ENCODE measurements around the gene GNPTAB.

GNPTAB gene

DNA sequence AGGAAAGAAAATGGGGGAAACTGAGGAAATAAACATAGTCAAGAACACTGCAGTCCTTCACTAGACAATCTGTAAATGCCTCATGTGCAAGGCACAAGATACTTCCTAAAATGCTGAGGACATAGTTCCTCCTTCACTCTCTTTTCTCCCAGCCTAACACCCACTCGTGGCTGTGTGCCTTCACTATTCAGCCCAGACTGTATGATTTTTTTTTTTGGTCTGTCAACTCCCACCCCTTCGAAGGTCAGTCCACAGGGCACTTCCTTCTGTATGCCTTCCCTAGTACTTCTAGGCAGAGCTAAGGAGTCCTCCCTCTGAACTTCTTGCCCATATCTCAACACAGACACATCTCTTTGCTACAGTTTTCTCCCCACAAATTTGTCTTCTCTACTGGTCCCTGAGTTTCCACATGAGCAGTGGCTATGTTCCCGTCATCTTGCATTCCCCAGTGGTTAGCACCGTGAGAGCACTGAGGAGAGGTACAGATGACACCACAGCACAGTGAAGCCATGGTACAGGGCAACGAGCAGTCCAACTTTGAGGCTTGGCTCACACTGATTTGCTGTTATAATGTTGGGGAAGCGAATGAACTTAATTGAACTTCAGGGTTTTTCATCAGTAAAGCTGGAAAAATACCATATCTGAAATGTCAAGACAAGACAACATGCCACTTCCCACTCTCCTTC is 67.4 kb downstream of the GNPTAB start:
- TF ChIP-seq POLR2A (IDR thresholded peaks at IDR 0.05; ENCODE audit: low read length) (no peak), GATA1 (IDR thresholded peaks at IDR 0.05; ENCODE audit: low read depth, low read length) (no peak)
- DNase-seq, result no peak

DNA sequence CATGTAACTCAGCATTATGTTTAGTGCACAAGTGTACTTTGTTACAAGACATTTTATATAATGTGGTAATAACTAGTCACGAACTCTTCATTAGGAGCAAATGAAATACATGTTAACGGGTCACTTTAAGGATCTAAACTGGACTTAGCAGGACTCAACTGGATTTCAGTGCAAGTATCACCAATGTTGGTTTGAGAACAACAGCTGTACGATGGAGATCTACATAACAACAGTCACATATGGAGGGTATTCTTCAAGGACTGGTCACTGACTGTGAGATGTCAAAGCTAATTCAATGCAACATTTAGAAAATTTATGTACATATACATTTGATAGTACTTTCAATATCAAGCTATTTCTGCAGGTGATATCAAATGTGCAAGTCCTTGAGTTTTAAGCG is 69.0 kb downstream of the GNPTAB start:
- TF ChIP-seq GATA1 (IDR thresholded peaks at IDR 0.05; ENCODE audit: low read depth, low read length) (no peak), POLR2A (IDR thresholded peaks at IDR 0.05; ENCODE audit: low read length) (no peak)
- no peak for DNase-seq

DNA sequence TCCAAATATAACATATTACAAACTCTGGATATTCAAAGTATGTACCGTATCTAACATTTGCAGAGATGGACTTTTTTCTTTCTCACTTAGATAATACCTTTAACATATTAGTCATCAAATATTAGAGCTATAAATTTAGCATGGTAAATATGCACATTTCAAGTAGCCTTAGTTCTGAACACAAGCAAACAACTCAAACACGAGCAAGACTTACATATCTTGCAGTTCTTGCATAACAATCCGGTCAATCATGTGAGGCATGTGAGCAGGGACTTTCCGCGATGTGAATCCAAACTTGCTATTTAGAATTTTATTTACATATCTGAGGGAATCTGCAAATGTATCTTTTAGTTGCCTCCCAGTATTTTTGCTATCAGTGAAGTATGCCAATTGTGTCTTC is 69.4 kb downstream of the GNPTAB start:
- TF ChIP-seq POLR2A (IDR thresholded peaks at IDR 0.05; ENCODE audit: low read length), result no peak
- no peak for TF ChIP-seq GATA1 (IDR thresholded peaks at IDR 0.05; ENCODE audit: low read depth, low read length)
- DNase-seq, result no peak

DNA sequence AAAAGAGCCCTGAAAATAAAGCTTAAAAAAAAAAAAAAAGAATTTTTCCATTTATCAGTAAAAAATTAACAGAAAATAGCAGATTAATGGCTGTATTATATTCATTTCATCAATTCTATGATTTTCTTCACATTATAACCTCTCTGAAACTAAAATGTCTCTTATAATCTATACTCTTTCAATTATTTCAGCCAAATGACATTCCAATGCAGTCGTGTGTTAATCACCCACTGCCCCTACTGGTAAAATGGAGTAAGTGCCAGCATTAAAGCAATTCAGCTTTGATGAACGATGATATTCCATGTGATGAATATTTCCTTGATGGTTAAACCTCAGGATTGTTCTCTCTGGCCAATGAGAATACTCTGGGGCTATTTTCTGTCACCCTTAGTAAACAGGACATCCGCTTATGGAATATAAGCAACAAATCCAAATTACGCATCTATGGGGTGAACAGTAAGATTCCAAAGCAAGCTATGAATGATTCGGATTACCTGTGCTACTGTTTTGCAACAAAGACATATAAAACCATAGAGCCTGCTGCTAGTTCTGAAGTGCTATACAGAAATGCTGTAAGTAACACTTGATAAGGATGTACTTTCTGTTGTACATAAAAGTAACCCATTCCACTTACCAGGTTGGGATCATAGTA is 71.2 kb downstream of the GNPTAB start:
- DNase-seq, result peak; percentile 40 to 57
- TF ChIP-seq POLR2A (IDR thresholded peaks at IDR 0.05; ENCODE audit: low read length), result no peak
- TF ChIP-seq GATA1 (IDR thresholded peaks at IDR 0.05; ENCODE audit: low read depth, low read length), result no peak

DNA sequence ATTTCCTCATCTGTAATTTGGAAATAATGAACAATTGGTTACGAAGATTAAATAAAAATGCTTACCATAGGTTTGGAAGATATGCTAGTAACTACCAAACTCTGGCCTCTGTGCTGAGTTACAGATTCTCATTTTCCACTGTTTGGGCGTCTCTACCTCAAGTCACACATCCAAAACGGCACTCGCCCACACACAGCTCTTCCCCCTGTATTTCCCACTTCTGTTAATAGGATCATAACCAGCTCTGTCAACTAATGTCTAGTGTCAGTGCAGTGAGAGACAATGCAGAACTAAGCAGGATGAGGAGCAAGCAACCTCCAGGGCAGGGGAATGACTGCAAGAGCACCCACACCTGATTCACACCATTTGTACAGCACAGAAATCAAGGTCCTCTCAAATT is 80.6 kb downstream of the GNPTAB start:
- TF ChIP-seq GATA1 (IDR thresholded peaks at IDR 0.05; ENCODE audit: low read depth, low read length) (no peak), POLR2A (IDR thresholded peaks at IDR 0.05; ENCODE audit: low read length) (no peak)
- DNase-seq, result no peak

DNA sequence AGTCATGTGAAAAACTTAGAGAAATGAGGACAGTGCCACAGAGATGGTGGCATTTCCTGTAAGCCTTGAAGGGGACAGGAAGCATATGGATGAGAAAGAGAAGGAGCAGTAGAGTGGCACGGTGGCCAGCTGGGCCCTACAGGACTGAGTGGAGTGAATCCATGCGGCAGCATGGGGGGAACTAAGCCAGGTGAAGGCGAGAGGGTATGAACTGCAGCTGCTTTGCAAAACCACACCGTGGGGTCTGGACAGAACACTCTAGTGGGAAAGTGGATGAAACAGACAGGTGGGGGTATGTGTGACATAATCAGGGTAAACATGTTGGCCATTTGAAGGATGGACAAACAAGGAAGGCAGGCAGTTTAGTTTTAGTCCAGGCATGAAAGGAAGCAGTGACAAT is 81.1 kb downstream of the GNPTAB start:
- DNase-seq, result no peak
- no peak for TF ChIP-seq POLR2A (IDR thresholded peaks at IDR 0.05; ENCODE audit: low read length)
- TF ChIP-seq GATA1 (IDR thresholded peaks at IDR 0.05; ENCODE audit: low read depth, low read length), result no peak

DNA sequence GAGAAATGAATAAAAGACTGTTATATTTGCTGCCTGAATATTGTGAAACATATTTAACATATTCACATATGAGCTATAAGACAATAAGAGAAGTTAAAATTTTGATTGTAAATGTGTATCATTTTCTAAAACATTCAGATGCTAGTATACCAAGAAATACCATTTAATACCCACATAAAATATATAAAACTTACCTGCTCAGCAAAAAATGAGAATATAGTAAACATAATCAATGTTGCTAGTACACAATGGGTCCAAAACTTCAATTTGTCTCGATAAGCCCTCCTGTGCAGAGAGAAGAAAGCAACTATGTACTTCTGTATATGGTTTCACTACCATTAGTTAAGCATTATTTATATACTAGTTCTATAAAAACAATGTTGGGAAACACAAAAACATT is 81.9 kb downstream of the GNPTAB start:
- TF ChIP-seq POLR2A (IDR thresholded peaks at IDR 0.05; ENCODE audit: low read length) (no peak), GATA1 (IDR thresholded peaks at IDR 0.05; ENCODE audit: low read depth, low read length) (no peak)
- DNase-seq, result no peak

DNA sequence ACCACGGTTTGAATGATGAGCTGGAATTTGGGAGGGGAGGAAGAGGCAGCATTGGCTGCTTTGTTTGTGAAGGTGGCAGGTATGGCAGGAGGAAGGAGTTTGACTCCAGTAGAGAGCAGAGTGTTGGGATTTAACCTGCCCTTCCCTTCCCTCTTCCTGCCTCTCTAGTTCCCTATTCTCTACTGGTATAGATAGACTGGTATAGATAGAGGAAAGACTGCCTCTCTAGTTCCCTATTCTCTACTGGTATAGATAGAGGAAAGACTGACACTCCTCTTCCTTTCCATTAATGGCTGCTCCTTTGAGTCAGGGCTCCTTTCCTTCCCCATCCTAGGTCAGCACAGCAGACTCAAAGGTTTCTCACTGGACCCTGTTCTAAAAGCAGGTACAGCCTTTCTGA is 83.1 kb downstream of the GNPTAB start:
- no peak for TF ChIP-seq POLR2A (IDR thresholded peaks at IDR 0.05; ENCODE audit: low read length)
- TF ChIP-seq GATA1 (IDR thresholded peaks at IDR 0.05; ENCODE audit: low read depth, low read length), result no peak
- no peak for DNase-seq

DNA sequence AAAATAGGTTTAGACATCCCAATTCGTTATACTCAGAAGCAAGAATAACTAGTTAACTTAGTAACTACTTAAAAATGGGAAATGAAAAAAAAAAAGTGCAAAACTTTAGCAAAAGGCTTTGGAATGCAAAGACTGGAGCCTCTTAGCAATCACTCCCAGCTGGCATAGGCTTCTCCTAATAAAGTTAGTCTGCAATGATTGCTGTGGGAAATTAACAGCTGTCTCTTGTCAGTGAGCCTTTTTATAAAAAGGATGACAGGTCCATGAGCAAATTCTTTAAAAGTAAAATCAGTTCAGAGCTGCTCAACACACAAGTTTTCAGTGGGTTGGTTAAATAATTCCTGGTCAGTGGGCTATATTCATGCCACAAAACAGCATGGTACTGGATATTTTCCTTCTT is 84.1 kb downstream of the GNPTAB start:
- TF ChIP-seq POLR2A (IDR thresholded peaks at IDR 0.05; ENCODE audit: low read length), result no peak
- no peak for TF ChIP-seq GATA1 (IDR thresholded peaks at IDR 0.05; ENCODE audit: low read depth, low read length)
- no peak for DNase-seq

DNA sequence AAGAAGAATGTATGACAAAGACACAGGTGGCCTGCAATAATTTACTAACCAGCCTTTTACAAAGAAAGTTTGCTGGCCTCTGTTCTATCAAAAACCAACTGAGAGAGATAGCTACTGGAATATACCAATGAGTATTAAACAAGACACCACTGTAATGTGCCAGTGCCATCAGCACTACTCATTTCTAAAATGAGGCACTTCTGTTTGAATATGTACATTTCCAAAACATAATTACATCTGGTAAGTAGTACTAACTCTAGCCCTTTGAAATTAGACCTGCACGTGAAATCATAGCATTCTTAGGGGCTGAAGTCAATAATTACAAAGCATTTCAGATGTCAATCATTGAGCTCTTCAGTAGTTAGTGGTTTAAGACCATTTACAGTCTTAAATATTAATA is 84.6 kb downstream of the GNPTAB start:
- TF ChIP-seq POLR2A (IDR thresholded peaks at IDR 0.05; ENCODE audit: low read length), result no peak
- no peak for TF ChIP-seq GATA1 (IDR thresholded peaks at IDR 0.05; ENCODE audit: low read depth, low read length)
- no peak for DNase-seq

DNA sequence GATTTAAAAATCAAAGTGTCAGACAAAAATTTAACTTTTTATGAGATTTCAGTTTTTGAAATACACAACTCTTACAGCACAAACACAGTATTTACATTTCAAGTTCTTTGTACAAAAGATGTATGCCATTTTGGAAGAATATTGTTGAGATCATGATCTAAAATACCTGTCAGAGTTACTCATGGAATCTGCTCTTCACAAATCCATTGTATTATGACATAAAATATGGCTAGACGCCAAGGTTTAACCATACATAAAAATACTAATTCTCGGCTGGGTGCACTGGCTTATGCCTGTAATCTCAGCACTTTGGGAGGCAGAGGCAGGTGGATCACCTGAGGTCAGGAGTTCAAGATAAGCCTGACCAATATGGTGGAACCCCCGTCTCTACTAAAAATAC is 85.3 kb downstream of the GNPTAB start:
- TF ChIP-seq GATA1 (IDR thresholded peaks at IDR 0.05; ENCODE audit: low read depth, low read length) (no peak), POLR2A (IDR thresholded peaks at IDR 0.05; ENCODE audit: low read length) (no peak)
- no peak for DNase-seq

DNA sequence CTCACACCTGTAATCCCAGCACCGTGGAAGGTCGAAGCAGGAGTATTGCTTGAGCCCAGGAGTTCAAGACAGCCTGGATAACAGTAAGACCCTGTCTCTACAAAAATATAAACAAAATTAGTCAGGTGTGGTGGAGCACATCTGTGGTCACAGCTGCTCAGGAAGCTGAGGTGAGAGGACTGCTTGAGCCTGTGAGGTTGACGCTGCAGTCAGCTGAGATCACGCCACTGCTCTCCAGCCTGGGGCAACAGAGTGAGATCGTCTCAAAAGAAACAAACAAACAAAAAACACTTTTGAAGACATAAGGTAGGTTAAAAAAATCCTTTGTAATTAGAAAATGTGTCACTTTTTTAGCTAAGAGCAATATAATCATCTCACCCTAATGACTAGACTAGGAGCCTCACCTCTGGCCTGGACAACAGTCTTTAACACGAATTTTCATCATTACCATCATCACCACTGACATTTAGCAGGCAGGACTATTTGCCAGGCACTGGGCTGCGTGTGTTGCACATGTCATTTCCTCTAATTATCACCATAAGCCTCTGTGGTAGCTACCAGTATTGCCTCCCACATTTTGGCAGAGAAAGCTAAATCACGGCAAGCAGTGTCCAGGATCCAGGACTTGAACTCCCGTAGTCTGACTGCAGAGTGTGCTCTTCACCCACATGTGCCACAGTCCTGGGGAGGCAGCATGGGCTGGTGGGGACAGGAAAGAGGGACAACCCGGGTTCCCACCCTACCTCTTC is 86.9 kb downstream of the GNPTAB start:
- no peak for DNase-seq
- TF ChIP-seq GATA1 (IDR thresholded peaks at IDR 0.05; ENCODE audit: low read depth, low read length) (no peak), POLR2A (IDR thresholded peaks at IDR 0.05; ENCODE audit: low read length) (no peak)

DNA sequence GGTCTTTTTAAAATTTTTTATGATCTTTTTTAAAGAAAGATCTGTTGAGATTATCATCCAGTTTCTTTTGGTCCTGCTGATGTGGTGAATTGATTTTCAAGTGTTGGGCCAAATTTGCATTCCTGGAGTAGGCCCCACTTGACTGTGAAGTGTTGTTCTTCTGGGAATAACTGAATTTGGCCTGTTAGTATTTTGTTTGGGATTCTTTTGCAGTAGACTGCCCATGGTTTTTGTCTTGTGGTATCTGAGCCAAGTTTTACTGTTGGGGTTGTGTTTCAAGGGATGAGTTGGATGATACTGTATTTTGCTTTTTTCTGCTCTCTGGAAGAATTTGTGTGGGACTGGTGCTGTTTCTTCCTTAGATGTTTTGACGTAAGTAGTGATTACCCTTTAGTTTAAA is 87.5 kb downstream of the GNPTAB start:
- TF ChIP-seq POLR2A (IDR thresholded peaks at IDR 0.05; ENCODE audit: low read length) (no peak), GATA1 (IDR thresholded peaks at IDR 0.05; ENCODE audit: low read depth, low read length) (no peak)
- DNase-seq, result no peak

DNA sequence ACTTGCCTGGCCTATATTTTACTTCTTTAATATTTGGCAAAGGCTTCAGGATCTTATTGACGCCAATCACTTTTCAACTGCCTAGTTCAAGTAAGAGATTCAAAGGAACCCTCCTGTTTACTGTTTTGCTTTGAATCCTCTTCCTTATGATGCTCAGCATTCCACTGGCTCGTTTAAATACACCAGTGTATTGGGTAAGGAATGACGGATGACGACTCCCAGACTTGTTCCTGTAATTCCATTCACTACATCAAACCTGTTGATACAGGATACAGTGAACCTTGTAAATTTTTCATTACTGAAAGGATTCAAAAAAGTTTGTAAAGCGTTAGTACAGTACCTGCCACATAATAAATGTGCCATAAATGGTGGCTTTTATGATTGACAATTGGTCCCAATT is 89.8 kb downstream of the GNPTAB start:
- no peak for DNase-seq
- TF ChIP-seq POLR2A (IDR thresholded peaks at IDR 0.05; ENCODE audit: low read length) (no peak), GATA1 (IDR thresholded peaks at IDR 0.05; ENCODE audit: low read depth, low read length) (no peak)

DNA sequence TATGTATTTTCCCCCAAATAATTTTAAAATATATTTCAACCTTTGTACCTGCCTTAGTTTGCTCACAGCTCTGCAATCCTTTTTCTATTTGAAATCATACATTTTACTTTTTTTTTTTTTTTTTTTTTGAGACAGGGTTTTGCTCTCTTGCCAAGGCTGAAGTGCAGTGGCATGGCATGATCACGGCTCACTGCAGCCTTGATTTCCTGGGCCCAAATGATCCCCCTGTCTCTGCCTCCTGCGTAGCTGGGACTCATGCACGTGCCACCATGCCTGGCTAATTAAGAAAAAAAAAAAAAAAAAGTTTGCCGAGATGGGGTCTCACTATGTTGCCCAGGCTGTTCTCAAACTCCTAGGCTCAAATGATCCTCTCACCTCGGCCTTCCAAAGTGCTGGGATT is 90.2 kb downstream of the GNPTAB start:
- TF ChIP-seq GATA1 (IDR thresholded peaks at IDR 0.05; ENCODE audit: low read depth, low read length), result no peak
- no peak for TF ChIP-seq POLR2A (IDR thresholded peaks at IDR 0.05; ENCODE audit: low read length)
- DNase-seq, result no peak

Data from erythroblast (primary cell).